Spinal cord (tissue), 10 donors: ENCODE data around the gene VKORC1L1. TPM values are rescaled to one million over a fixed set of nuclear protein-coding genes. Genes with fewer than 3 reads are reported as not detected.
A peak's percentile ranks its signal among the peaks of the same experiment; 100 is the strongest.
"Not testable (repeated sequence)": the region's sequence is repeated elsewhere in the genome, so short reads cannot be mapped to it uniquely, and the experiment has no call there.

Experiments
- DNase-seq, 6 donors: peaks; one replicate each; pipeline versions ENCODE4 v3.0.0 to v3.0.0-alpha.2; 2013 to 2015; ENCODE audit warnings: low spot score in 6 of 6, low read depth in 4 of 6
- H3K27ac ChIP-seq: one replicate; pipeline ENCODE4 v1.5.1; 2013; ENCODE audit warnings: low read depth, low read length, control low read depth
- H3K27me3 ChIP-seq: one replicate; pipeline ENCODE4 v1.6.1; 2013; ENCODE audit warnings: low read length; ENCODE audit not compliant: control insufficient read depth, insufficient read depth
- H3K36me3 ChIP-seq: one replicate; pipeline ENCODE4 v1.6.1; 2013; ENCODE audit warnings: low read length; ENCODE audit not compliant: control insufficient read depth, insufficient read depth
- H3K4me1 ChIP-seq: one replicate; pipeline ENCODE4 v1.6.1; 2013; ENCODE audit warnings: low read length; ENCODE audit not compliant: control insufficient read depth, insufficient read depth
- H3K4me3 ChIP-seq: one replicate; pipeline ENCODE4 v1.5.1; 2013; ENCODE audit warnings: low read depth, low read length, control low read depth
- H3K9me3 ChIP-seq: one replicate; pipeline ENCODE4 v1.6.1; 2013; ENCODE audit warnings: low read length; ENCODE audit not compliant: control insufficient read depth, insufficient read depth
- WGBS: methylation state at CpG from one replicate; pipeline ENCODE4 v1.1.5; 2013; ENCODE audit warnings: missing lambda C conversion rate; ENCODE audit not compliant: insufficient coverage; 5-methylcytosine and 5-hydroxymethylcytosine counted together
- polyA plus RNA-seq, 2 donors: library from polyadenylated mRNA; unstranded; fragments of 120-200 nt; gene quantifications; one replicate each; pipeline ENCODE4 v1.2.1, GENCODE V29; 2013; ENCODE audit not compliant: insufficient read length in 2 of 2
- total RNA-seq, 2 donors: library from RNA; depleted of rRNA in 1 of 2; stranded (reverse); fragments of 120-200 nt in 1 of 2; fragments of >200 nt in 1 of 2; gene quantifications; one replicate each; pipeline versions ENCODE4 v1.2.3 to v1.2.4, GENCODE V29; 2013 to 2014
- donor health status: healthy.

Gene VKORC1L1
- total and polyA plus RNA-seq, 4 donors, result 16.5 to 36.3 (median 33.3) TPM

GRCh38 chr7:65979583-65980477 lies 107.0 kb downstream of the VKORC1L1 start:
- H3K4me3 ChIP-seq, result no peak overlapping the region
- no peak overlapping the region for H3K27ac ChIP-seq
- peaks cover 23% of the 10 kb centered on the region for H3K4me1 ChIP-seq
- no peak for DNase-seq
- no peaks in the 10 kb centered on the region for H3K9me3 ChIP-seq
- WGBS, result 95% methylated on average over 21 of the region's 29 CpGs
- no peaks in the 10 kb centered on the region for H3K27me3 ChIP-seq
- H3K36me3 ChIP-seq, result peaks cover 58% of the 10 kb centered on the region

- Histone ChIP-seq H3K27ac (no peak overlapping the region), H3K4me1 (peaks cover 23% of the 10 kb centered on the region), H3K36me3 (peaks cover 50% of the 10 kb centered on the region), H3K27me3 (no peaks in the 10 kb centered on the region), H3K9me3 (no peaks in the 10 kb centered on the region), H3K4me3 (peak overlapping the region; percentile 79)
- 55% methylated on average over 5 of the region's 11 CpGs for WGBS
- DNase-seq, result peak in 1 of 6 donors; percentile 18
These were observed 107.8 kb downstream of the VKORC1L1 start for GRCh38 chr7:65980478-65981250.

- peaks cover 35% of the 10 kb centered on the region for H3K36me3 ChIP-seq
- H3K4me3 ChIP-seq, result peak within 1 kb of the TSS; percentile 79
- no peaks in the 10 kb centered on the region for H3K9me3 ChIP-seq
- peak; percentile 77 to 97 (median 88) for DNase-seq
- H3K4me1 ChIP-seq, result peaks cover 23% of the 10 kb centered on the region
- peak within 1 kb of the TSS; percentile 76 for H3K27ac ChIP-seq
- no peaks in the 10 kb centered on the region for H3K27me3 ChIP-seq
- WGBS, result 1% methylated on average over 60 of the region's 62 CpGs
These were observed 109.3 kb downstream of the VKORC1L1 start, which contains the start of gene GUSB for GRCh38 chr7:65981965-65982792. Gene GUSB, minus strand, starts transcription at chr7:65982213. Its CDS starts 30 bp downstream, at chr7:65982183.

GRCh38 chr7:65983965-65984658 lies 111.2 kb downstream of the VKORC1L1 start:
- H3K36me3 ChIP-seq, result peaks cover 18% of the 10 kb centered on the region

GRCh38 chr7:65988084-65988483 lies 115.2 kb downstream of the VKORC1L1 start:
- H3K36me3 ChIP-seq, result no peaks in the 10 kb centered on the region
- H3K27me3 ChIP-seq, result no peaks in the 10 kb centered on the region
- no CpG with 5 or more reads among the region's 4 CpGs for WGBS
- no peak overlapping the region for H3K27ac ChIP-seq
- H3K4me3 ChIP-seq, result no peak overlapping the region
- no peaks in the 10 kb centered on the region for H3K9me3 ChIP-seq
- peaks cover 2% of the 10 kb centered on the region for H3K4me1 ChIP-seq
- DNase-seq, result no peak

More at GRCh38 chr7:65983965-65984658, 111.2 kb downstream of the VKORC1L1 start:
- Histone ChIP-seq H3K9me3 (no peaks in the 10 kb centered on the region), H3K27me3 (no peaks in the 10 kb centered on the region), H3K4me3 (no peak overlapping the region), H3K27ac (no peak overlapping the region), H3K4me1 (peaks cover 23% of the 10 kb centered on the region)
- WGBS, result 93% methylated on average over 10 of the region's 10 CpGs
- DNase-seq, result no peak

- not testable (repeated sequence) for H3K4me1 ChIP-seq
These were observed 115.6 kb downstream of the VKORC1L1 start for GRCh38 chr7:65988503-65988902.

GRCh38 chr7:65989694-65990080 lies 116.8 kb downstream of the VKORC1L1 start:
- Histone ChIP-seq H3K27ac (no peak overlapping the region), H3K4me3 (no peak overlapping the region), H3K9me3 (no peaks in the 10 kb centered on the region), H3K27me3 (no peaks in the 10 kb centered on the region), H3K4me1 (peaks cover 2% of the 10 kb centered on the region), H3K36me3 (no peaks in the 10 kb centered on the region)
- WGBS, result no CpG with 5 or more reads among the region's 3 CpGs
- peak in 3 of 6 donors; percentile 0 to 71 (median 20) for DNase-seq

More at GRCh38 chr7:65988503-65988902, 115.6 kb downstream of the VKORC1L1 start:
- no CpG with 5 or more reads among the region's 1 CpG for WGBS
- not testable (repeated sequence) for H3K27ac ChIP-seq, H3K9me3 ChIP-seq, H3K36me3 ChIP-seq, H3K27me3 ChIP-seq, H3K4me3 ChIP-seq, DNase-seq

GRCh38 chr7:65991829-65992228 lies 119.0 kb downstream of the VKORC1L1 start:
- H3K9me3 ChIP-seq, result not testable (repeated sequence)
- WGBS, result no CpG with 5 or more reads among the region's 5 CpGs

More at GRCh38 chr7:65991829-65992228, 119.0 kb downstream of the VKORC1L1 start:
- H3K4me3 ChIP-seq, H3K27ac ChIP-seq, H3K27me3 ChIP-seq, DNase-seq, H3K36me3 ChIP-seq, H3K4me1 ChIP-seq: not testable (repeated sequence)
